Stomach smooth muscle (tissue), 2 donors: ENCODE data around the gene CDX1.

Source experiments
- H3K27ac ChIP-seq: one replicate; pipeline ENCODE4 v1.7.0; 2013; ENCODE audit warnings: mild to moderate bottlenecking, low read length, inconsistent platforms
- H3K27me3 ChIP-seq, 2 donors: one replicate each; pipeline ENCODE4 v1.7.0; 2013; ENCODE audit warnings: low read length in 2 of 2; ENCODE audit not compliant: insufficient read depth in 2 of 2, control insufficient read depth in 1 of 2
- H3K36me3 ChIP-seq, 2 donors: one replicate each; pipeline ENCODE4 v1.7.0; 2013; ENCODE audit warnings: low read length in 2 of 2; ENCODE audit not compliant: control insufficient read depth in 2 of 2, insufficient read depth in 2 of 2
- H3K4me1 ChIP-seq: one replicate; pipeline ENCODE4 v1.7.0; 2013; ENCODE audit warnings: low read length; ENCODE audit not compliant: control insufficient read depth, insufficient read depth
- H3K4me3 ChIP-seq, 2 donors: one replicate each; pipeline ENCODE4 v1.7.0; 2013; ENCODE audit warnings: low read length in 2 of 2
- H3K9ac ChIP-seq, 2 donors: one replicate each; pipeline ENCODE4 v1.7.0; 2013; ENCODE audit warnings: low read length in 2 of 2, mild to moderate bottlenecking in 1 of 2
- H3K9me3 ChIP-seq, 2 donors: one replicate each; pipeline ENCODE4 v1.7.0; 2013; ENCODE audit warnings: low read length in 2 of 2; ENCODE audit not compliant: control insufficient read depth in 2 of 2
- donor health status: healthy.
- donor health status: Pancreatic carcinoma.

CDX1 gene

DNA sequence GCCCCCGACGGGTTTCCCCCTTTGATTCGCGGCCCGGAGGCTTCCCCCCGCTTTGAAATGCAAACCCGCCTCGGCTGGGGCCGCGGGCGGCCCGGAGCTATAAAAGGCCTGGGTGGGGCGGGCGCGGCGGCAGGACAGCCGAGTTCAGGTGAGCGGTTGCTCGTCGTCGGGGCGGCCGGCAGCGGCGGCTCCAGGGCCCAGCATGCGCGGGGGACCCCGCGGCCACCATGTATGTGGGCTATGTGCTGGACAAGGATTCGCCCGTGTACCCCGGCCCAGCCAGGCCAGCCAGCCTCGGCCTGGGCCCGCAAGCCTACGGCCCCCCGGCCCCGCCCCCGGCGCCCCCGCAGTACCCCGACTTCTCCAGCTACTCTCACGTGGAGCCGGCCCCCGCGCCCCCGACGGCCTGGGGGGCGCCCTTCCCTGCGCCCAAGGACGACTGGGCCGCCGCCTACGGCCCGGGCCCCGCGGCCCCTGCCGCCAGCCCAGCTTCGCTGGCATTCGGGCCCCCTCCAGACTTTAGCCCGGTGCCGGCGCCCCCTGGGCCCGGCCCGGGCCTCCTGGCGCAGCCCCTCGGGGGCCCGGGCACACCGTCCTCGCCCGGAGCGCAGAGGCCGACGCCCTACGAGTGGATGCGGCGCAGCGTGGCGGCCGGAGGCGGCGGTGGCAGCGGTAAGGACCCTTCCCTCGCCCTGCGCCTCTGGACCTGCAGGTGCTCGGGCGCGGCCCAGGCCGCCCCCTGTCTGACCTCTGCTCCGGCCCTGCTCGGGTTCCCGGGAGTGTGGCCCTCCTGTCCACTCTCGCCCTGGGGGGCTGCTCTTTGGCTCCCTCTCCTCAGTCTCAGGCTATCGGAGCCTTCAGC lies at the start of gene CDX1:
TSS of gene CDX1 (plus strand) at position 129 of the 862 bp plus-strand sequence. CDS start at position 228, 99 bp downstream.
- H3K36me3 ChIP-seq, result no peaks in the 10 kb centered on the region
- no peak within 1 kb of the TSS for H3K4me3 ChIP-seq
- H3K4me1 ChIP-seq, result peaks cover 21% of the 10 kb centered on the region
- no peak within 1 kb of the TSS for H3K27ac ChIP-seq
- H3K9ac ChIP-seq, result no peak within 1 kb of the TSS
- no peaks in the 10 kb centered on the region for H3K9me3 ChIP-seq
- peaks cover 20 to 27% of the 10 kb centered on the region in 2 donors for H3K27me3 ChIP-seq

DNA sequence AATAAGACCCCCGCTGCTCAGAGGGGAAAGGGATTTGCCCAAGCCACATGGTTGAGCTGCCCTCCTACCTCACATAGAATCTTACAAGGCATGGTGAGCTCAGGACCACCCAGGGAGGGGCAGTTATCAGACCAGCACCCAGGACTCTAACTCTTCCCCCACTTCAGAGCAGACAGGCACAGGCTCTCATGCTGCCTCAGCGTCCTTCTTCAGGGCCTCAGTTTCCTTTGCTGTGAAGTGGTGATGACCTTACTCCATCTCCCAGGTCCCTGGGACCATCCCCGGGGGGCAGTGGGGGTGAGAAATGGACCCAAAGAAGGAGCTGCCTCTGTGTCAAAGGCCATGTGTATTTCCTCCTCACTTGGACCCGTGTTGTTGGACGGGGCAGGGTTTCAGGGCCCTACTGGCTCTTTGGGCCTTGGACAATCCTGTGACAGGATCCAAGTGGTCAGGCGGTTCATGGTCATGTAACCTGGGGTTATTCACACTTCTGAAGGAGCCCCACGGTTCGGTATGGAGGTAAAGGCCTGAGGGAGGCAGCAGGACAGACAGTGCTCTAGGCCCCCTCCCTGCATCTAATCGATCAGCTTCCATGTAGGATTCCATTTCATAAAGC lies 48.5 kb upstream of the CDX1 start:
- H3K27me3 ChIP-seq, result no peaks in the 10 kb centered on the region
- no peak overlapping the region for H3K9ac ChIP-seq
- no peak overlapping the region for H3K27ac ChIP-seq
- H3K9me3 ChIP-seq, result no peaks in the 10 kb centered on the region
- no peak overlapping the region for H3K4me3 ChIP-seq
- H3K4me1 ChIP-seq, result peaks cover 2% of the 10 kb centered on the region
- peaks cover 0 to 18% of the 10 kb centered on the region in 2 donors for H3K36me3 ChIP-seq

DNA sequence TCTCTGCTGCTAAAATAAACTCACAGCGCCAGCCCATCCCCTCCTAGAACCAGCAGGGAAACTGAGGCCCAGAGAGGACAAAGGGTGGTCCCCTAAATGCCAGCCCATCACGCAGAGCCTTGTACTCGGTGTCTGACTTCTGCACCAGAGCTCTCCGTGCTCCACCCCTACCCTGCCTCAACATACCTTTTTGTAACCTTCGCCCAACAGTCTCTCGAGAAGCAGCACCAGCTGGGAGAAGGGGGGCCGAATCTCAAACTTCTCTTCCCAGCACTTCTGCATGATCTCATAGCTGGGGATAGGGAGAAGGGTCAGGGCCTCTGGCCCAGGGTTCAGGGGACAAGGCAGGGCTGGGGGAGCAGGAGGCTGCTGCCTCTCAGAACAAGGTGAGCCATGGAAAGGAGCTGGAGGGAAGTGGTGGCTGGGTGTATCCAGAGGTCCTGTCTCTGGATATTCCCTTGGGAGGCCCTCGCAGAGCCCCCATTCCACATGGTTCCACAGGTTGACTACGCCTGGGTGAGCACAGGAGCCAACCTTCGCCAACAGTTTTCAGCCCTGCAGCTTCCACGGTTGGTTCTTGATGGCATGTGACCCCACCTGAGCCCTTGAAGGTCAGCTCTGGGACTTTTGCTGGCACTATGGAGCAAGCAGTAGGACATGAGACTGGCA lies 47.9 kb upstream of the CDX1 start:
- no peak overlapping the region for H3K27ac ChIP-seq
- no peaks in the 10 kb centered on the region for H3K27me3 ChIP-seq
- peaks cover 0 to 18% of the 10 kb centered on the region in 2 donors for H3K36me3 ChIP-seq

DNA sequence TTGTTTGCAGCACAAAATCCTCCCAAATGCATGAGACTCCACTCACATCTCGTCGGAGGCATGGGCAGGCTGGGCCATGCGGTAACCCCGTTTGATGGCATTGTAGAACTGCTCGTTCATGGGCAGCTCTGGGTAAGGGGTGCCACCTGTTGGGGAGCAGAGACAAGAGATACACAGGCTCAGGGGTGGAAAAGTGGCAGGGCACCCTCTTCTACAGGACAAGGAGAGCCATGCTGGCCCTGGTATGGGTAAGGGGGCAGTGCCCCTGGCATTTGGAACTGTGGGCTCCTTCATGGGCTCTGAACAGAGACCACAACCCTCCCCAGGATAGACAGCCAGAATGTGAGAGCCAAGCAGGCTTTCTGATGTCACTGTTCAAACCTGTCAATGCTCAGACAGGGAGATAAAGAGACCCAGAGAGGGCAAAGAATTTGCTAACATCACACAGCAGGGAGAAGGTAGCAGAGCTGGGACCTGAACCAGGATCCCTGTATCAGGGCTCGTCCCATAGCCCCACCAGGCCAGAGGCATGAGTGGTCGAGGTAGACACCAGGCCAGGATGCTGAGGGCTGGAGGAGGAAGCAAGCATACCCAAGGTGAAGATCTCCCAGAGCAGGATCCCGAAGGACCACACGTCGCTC lies 47.0 kb upstream of the CDX1 start:
- Histone ChIP-seq H3K36me3 (peaks cover 0 to 19% of the 10 kb centered on the region in 2 donors), H3K27me3 (no peaks in the 10 kb centered on the region), H3K9ac (no peak overlapping the region), H3K4me1 (no peaks in the 10 kb centered on the region), H3K27ac (no peak overlapping the region), H3K9me3 (no peaks in the 10 kb centered on the region), H3K4me3 (no peak overlapping the region)

More for the DNA sequence above, 47.9 kb upstream of the CDX1 start:
- no peak overlapping the region for H3K4me3 ChIP-seq
- H3K9me3 ChIP-seq, result no peaks in the 10 kb centered on the region
- no peaks in the 10 kb centered on the region for H3K4me1 ChIP-seq
- H3K9ac ChIP-seq, result no peak overlapping the region

DNA sequence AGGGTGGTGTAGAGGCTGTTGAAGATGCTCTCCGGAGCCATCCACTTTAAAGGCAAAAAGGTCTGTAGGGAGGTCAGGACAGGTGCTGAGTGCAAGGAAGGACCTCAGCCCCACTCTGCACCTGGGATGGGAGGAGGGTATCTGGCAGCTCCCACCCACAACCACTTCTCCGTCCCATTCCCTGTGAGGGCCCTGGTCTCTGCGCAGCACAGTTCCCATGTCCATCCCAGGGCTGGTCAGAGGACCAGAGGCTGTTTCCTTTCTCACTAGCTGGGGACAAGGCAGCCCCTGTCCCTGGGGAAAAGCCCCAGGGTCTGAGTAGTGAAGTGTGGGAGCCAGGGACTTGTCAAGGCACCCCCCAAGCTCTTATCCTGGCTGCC lies 46.5 kb upstream of the CDX1 start:
- Histone ChIP-seq H3K27me3 (no peaks in the 10 kb centered on the region), H3K4me1 (no peaks in the 10 kb centered on the region), H3K9me3 (no peaks in the 10 kb centered on the region), H3K9ac (no peak overlapping the region), H3K4me3 (no peak overlapping the region), H3K27ac (no peak overlapping the region), H3K36me3 (peaks cover 0 to 19% of the 10 kb centered on the region in 2 donors)

DNA sequence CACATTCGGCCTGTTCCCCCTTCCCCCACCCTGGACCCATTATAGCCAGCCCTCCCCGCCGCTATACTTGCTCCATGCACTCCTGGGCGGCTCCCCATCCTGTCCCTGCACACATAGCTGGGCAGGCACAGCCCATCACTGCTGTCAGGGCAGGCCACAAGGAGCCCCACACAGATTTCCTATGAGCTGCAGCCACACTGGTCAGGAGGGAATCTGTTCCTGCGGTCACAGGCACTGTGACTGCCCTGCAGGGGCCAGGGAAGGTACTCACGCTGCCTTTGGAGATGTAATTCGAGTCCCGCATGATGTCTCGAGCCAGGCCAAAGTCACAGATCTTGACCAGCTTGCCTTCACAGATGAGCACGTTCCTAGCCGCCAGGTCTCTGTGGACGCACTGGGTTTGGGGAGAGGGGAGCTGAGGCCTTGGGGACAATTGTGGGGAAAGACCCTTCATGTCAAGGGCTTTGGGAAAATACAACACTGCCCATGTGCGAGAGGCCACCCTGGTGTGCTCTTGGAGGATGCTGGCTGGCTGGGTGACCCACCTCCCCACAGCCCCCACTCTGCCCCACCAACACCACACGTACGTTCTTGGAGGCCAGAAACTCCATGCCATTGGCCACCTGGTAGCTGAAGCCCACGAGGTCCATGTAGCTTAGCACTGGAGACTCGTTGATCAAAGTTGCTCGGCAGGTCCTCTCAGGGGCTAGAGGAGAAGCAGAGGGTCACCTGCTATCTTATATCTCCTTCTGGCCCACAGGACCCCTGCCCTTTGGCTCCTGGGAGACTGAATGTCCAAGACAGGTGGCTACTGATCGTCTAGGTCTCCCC lies 45.7 kb upstream of the CDX1 start:
- Histone ChIP-seq H3K4me1 (no peaks in the 10 kb centered on the region), H3K4me3 (no peak overlapping the region), H3K36me3 (peaks cover 0 to 18% of the 10 kb centered on the region in 2 donors), H3K9me3 (no peaks in the 10 kb centered on the region), H3K27me3 (no peaks in the 10 kb centered on the region), H3K9ac (no peak overlapping the region), H3K27ac (no peak overlapping the region)

DNA sequence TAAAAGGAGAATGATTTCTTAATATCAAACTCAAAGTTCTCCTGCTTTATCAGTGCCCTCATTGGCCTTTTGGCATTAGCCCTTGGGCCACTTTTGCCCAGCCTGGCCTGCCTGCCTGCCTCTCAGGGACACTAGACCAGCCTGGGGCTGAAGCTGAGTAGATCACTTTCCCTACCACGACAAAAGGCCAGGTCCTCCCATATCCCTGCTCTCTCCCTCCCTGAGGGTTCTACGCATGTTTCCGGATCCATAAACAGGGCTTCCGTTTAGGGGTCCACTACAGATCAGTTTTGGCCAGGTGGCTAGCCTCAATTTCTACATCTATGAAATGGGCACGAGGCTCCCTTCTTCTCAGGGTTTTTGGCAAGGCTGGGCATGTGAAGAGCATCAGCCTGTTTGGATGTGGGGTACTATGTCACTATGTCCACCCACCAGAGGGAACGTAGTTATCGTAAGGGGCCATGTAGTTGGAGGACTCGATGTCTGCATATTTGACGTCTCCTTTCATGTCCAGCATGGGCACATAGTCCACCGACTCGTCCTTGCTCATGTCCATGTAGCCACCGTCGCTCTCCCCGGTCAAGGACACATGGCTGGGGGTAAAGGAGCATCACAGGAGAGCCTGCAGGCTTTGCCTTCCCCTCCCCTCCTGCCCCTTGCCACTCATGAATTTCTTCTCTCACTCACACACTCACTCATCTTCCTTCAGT lies 45.0 kb upstream of the CDX1 start:
- no peak overlapping the region for H3K9ac ChIP-seq
- no peak overlapping the region for H3K27ac ChIP-seq
- no peaks in the 10 kb centered on the region for H3K9me3 ChIP-seq
- H3K4me3 ChIP-seq, result no peak overlapping the region
- no peaks in the 10 kb centered on the region for H3K4me1 ChIP-seq
- no peaks in the 10 kb centered on the region for H3K27me3 ChIP-seq
- H3K36me3 ChIP-seq, result peaks cover 0 to 15% of the 10 kb centered on the region in 2 donors

DNA sequence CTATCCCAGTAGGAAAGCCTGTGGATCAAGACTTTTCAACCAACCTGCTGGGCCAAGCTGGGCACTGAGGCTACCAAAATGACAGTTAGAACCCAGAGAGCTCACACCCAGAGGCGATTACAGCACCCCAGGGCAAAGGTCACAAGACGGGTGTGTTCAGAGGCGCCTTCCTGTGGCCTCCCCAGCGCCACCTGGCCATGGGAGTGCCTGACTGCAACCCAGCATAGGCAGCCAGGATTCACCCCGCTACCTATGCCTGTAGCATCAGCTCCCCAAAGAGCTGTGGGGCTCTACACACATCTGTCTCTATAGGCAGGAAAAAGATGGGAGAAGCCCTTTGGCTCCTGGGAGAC lies 44.4 kb upstream of the CDX1 start:
- Histone ChIP-seq H3K9me3 (no peaks in the 10 kb centered on the region), H3K4me3 (no peak overlapping the region), H3K9ac (no peak overlapping the region), H3K27ac (no peak overlapping the region), H3K36me3 (peaks cover 0 to 15% of the 10 kb centered on the region in 2 donors), H3K27me3 (no peaks in the 10 kb centered on the region), H3K4me1 (no peaks in the 10 kb centered on the region)

DNA sequence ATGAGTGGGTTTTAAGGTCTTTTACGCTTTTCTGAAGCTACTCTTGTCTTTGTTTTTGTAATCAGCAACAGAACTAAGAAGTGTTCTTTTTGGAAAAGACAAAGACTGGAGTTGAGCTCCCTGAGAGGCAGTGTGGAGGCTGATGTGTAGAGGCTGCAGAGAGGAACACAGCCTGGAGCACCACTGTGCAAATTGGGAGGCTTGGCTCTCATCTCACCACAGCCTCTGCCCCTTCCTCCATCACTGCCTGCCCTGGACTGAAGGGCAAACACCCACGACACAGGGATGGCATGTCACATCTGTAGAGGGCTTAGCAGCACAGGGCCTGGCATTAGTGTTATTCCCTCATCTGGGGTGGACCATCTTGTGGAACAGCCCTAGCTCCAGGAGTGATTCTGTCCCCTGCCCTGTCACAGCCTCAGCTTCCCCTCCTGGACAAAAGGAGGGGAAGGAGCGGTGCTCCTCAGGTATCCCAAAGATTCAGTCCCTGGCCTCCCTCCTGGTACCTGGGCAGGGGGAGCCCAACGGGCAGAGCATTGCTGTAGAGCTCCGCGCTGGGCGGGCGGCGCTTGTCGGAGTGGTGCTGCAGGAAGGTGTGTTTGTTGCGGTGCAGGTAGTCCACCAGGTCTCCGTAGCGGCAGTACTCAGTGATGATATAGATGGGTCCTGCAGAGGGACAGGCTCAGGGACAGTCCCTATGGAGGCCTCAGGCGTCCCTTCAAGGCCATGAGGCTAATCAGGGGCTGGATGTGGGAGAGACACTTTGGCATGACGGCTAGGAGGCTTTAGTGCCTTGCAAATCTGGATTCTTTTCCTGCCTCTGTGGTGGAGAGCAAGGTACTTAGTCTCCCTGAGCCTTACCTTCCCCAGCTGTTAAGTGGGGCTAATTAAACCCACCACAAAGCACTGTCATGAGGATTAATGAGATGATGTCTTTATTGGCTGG lies 43.8 kb upstream of the CDX1 start:
- no peaks in the 10 kb centered on the region for H3K9me3 ChIP-seq
- peaks cover 0 to 15% of the 10 kb centered on the region in 2 donors for H3K36me3 ChIP-seq
- no peaks in the 10 kb centered on the region for H3K27me3 ChIP-seq
- no peak overlapping the region for H3K9ac ChIP-seq
- H3K27ac ChIP-seq, result no peak overlapping the region
- H3K4me1 ChIP-seq, result peaks cover under 1% of the 10 kb centered on the region
- no peak overlapping the region for H3K4me3 ChIP-seq
